HG02970 (cell line): ENCODE data around the gene UTP25.
A peak's percentile ranks its signal among the peaks of the same experiment; 100 is the strongest.
"Not testable (repeated sequence)": the region's sequence is repeated elsewhere in the genome, so short reads cannot be mapped to it uniquely, and the experiment has no call there.

Source experiments
- ATAC-seq: cut with Tn5 transposase; IDR thresholded peaks from one replicate; pipeline ENCODE4 v1.9.1; 2021; ENCODE audit warnings: mild to moderate bottlenecking, moderate library complexity, moderate number of reproducible peaks; ENCODE audit not compliant: unreplicated experiment, low FRiP score

UTP25 gene, protein sequence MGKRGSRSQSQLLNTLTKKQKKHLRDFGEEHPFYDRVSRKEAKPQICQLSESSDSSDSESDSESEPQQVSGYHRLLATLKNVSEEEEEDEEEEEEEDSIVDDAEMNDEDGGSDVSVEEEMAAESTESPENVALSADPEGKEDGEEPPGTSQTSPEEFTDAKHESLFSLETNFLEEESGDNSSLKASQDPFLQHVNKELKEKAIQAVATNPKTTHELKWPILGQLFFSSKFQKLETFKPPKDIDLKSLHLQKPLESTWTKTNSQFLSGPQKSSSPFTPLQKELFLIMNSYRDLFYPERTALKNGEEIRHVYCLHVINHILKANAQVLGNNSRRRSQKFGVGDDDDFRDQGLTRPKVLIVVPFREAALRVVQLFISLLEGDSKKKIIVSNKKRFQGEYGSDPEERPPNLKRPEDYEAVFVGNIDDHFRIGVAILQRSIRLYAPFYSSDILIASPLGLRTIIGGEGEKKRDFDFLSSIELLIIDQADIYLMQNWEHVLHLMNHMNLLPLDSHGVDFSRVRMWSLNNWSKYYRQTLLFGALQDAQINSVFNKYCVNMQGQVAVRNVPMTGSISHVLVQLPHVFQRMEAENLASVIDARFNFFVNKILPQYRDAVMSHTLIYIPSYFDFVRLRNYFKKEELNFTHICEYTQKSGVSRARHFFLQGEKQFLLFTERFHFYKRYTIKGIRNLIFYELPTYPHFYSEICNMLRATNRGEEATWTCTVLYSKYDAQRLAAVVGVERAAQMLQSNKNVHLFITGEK

DNA sequence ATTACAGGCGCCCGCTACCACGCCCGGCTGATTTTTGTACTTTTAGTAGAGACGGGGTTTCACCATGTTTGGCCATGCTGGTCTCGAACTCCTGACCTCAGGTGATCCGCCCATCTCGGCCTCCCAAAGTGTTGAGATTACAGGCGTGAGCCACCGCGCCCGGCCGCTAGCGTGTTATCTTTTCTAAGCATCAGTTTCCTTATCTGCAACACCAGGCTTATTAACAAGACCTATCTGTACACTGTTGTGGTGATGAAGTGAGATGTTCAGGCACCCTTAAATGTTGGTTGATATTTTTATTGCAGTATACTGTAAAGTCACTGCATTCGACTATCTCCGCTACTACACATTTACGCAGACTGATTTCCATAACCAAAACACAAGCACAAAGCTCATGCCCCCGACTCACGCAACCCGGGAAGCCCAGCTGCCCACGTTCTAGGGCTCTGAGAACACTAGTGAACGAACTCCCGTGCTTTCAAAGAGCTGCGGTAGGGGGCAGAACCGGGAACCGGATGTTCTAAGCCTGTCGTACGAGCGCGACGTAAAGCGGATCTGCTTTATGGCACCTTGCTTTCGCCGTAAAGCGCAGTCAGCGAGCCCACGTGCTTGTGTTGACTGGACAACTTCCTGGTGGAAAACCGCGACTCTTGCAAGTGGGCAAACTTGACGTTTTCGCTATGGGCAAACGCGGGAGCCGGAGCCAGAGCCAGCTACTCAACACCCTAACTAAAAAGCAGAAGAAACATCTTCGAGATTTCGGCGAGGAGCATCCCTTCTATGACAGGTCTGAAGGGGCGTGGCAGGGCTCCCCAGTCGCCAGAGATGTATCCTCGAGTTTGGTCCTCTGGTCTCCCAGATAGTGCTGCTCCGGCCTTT is at the start of gene UTP25:
Gene UTP25, plus strand, starts transcription at position 589 of the 879 bp plus-strand sequence. Its CDS starts 92 bp downstream, at position 681.
- peak; percentile 94 for ATAC-seq

DNA sequence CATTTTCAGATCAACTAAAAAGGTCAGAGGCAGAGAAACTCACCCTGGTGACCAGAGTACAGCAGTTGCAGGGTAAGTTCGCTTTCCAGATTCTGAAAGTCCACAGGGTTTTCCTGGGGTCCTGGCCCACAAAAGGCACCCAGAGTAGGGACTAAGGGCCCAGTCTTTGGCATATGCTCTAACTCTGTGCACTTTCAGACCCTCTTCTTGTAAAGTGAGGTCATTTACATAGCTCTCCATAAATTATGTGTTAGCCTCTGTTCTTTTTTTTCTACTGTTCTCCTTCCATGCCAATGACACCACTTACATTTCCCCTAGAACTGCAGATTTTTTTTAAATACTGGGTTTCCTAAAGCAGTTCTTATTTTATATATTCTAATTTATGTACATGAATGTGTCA is 49.7 kb upstream of the UTP25 start:
- no peak for ATAC-seq

DNA sequence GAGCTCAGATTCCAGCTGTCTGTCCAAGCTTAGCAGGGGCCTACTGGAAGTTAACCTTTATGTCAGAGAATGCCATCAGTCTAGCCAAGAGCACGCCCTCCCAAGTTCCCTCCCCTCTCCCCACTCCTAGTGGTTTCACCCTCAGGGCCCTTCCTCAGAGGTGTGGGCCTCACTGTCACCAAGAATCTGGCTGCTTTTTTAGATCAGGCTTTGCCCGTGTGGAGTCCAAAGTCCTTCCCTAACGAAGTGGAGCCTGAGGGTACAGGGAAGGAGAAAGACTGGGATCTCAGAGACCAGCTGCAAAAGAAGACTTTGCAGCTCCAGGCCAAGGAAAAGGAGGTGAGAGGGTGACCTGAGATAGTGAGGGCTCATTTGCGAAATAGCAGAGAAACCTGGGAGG is 47.5 kb upstream of the UTP25 start:
- ATAC-seq: no peak

DNA sequence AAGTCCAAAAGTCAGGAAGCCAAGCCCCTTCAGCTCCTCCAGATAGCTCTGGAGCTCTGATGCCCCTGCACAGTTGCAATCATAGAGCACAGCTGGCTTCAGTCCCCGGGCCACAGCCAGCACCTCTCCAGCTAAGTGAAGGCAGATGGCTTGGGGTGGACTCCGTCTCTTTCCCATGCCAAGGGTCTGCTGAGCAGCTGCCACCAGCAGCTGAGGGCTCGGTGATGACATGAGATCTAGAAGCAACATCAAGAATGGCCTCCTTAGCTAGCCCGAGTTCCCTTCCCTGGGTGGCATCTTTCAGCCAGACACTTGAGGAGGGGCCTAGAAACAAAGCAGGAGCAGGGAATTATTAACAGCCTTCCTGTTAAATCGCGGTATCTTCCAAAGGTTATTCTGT is 44.4 kb upstream of the UTP25 start:
- ATAC-seq: no peak

DNA sequence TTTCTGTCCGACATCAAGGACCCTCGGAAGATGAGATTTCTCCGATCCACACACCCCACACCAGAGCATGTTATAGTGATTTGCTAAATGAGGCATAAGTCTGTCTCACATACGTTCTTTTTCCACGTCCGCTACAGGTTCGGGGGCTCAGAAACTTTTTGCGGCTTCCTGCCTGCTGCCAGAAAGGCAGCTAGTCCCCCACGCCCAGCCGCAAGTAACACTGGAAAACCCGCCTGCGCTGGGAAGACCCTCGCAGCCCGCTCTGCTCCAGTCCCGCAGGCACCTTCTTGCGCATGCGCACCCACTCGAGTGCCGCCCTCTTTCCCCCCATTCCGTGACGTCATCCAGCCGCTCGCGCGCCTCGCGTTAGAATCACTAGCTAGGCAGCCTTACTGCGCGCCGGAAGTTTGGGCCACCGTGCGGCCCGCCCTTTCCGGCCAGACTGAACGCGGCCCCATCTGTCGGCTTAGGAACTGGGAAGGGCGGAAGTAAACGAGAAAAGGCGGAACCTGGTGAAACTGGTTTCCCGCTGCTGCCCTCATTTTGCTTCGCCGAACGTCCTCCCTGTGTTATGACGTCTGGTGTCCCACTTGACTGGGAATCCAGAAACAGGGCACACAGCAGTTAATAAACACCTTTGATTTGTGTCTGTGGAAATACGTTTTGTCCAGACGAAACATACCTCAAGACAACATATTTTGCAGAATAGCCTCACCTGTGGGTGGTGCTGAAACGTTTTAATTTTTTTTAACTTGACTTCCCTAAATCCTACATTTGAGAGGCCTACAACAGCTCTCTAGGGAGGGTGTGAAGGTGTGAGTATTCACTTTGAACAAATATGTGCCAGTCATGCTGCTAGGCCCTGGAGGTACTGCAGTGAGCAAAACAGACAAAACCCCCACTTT is 43.3 kb upstream of the UTP25 start, which contains the start of gene C1orf74:
Gene C1orf74, minus strand, starts transcription at position 295 of the 905 bp plus-strand sequence. CDS start 925 bp downstream, outside the sequence.
- ATAC-seq: peak; percentile 98

DNA sequence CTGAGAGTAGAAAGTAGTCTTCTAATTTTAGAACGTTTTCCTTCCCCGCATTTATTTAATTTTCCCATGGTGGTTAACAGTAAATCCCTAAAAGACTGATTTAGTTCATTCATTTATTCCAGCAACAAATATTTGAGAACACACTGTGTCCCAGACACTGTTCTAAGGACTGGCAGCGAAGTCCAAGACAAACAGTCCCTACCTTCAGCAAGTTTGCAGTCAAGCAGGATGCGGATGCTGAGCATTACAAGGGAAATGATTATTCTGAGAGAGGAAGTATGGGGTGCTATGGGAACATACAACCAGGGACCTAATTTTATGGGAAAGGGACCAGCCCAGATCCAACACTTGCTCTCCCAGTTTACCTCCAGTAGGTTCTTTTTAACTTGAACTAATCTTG is 42.2 kb upstream of the UTP25 start:
- no peak for ATAC-seq

DNA sequence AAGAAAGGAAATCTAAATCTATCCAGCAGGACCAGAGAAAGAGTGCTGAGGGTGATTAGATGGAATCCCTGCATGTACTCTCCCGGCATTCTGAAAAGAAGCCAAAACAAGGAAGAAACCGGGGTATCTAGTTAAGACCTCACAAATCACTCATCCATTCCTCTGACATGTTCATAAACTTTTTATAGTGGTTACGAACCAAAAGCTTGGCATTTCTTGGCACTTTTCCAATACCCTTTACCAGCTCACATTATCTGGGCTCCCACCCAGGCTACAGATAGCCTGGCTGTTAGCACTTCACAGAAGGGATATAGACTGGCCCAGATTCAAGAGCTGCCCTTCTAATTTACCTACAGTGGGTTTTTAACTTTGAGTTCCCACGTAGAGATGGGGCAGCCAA is 41.6 kb upstream of the UTP25 start:
- no peak for ATAC-seq

DNA sequence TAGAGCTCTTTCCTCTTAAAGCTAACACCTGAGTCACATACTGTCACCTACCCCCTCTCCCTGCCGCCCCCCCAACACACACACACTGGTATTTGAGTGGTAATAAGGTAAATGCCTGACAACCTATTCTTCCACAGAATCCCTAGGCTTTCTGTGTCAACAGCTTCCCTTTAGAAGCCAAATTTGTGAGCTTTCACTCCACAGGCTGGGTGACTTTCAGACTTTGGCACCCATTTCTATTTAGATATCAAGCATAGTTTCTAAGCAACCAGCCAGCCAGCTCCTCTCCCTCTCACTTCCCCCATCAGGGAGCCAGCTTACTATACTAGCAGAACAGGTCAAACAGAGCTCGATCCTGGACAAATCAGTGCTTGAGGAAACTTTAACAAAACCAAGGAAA is 40.2 kb upstream of the UTP25 start:
- ATAC-seq: no peak

DNA sequence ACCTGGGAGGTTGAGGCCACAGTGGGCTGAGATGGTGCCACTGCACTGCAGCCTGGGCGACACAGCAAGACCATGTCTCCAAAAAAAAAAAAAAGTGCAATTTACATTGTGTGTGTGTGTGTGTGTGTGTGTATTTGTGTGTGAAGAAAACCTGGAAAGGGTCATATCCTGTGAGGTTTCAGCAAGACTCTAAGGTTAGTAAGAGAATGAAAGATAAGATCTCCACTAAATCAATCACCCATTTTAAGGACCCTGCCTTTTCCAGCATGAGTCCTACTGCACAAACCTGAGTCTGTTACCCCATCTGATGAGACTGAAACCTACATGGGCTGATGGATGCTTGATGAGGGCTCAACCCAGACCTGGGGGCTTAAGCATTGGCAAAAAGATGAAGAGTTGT is 38.5 kb upstream of the UTP25 start:
- no peak for ATAC-seq

DNA sequence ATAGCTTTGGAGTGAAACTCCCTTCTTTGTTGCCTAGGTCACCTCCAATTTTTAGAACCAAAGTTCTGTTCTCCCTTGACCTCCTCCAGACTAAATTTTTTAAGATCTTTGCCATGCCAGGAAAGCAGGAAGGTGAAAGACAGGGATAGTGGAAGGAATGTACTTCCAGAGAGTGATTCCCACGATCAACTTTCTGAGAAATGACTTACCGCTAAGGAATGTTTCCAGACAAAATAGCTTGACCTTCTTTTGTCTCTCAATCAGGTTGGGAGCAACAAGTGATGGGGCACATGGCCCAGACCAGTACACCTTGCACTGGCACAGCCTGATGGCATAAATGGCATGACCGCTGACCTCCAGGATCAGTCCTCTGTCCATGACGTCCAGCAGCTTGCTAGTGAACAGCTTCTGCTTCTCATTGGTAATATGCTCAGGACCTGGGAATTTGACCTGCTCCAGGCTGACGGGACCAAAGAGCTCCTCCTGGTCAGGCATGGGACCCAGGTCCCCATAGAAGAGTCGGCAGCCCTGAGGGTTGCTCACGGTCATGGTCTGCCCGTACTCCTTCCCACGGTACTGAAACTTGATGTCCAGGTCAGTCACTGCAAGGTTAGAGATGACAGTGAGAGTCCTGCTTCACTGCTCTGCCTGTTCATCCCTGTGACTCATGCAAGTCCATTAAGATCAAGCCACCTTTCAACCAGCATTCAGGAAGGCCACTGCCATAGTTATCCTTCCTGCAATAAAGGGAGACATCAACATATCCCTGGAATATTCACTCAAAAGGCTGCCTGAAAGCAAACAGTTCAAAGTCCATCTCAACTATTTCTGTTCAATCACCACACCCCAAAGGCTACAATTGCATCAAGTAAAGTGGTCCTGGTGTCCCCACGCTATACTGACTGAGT is 37.2 kb upstream of the UTP25 start:
- no peak for ATAC-seq

DNA sequence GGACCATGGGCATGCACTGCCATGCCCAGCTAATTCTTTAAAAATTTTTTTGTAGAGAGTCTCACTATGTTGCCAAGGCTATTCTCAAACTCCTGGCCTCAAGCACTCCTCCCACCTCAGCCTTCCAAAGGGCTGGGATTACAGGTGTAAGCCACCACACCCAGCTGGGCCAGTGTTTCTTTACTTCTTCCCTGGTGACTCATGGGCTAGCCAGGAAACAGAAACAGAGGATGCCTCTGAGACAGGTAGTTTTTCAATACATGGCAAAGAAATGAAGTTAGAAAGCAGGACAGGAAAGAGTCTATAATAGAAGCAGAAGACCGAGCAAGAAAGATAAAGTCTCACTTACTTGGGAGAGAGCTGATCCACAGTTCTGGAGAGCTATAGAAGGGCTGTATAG is 35.9 kb upstream of the UTP25 start:
- ATAC-seq: no peak

DNA sequence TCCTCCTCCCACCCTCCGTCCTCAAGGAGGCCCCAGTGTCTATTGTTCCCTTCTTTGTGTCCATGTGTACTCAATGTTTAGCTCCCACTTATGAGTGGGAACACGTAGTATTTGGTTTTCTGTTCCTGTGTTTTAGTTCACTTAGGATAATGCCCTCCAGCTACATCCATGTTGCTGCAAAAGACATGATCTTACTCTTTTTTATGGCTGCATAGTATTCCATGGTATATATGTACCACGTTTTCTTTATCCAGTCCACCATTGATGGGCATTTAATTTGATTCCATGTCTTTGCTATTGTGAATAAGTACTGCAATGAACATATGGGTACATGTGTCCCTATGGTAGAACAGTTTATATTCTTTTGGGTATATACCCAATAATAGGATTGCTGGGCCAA is 34.1 kb upstream of the UTP25 start:
- not testable (repeated sequence) for ATAC-seq

DNA sequence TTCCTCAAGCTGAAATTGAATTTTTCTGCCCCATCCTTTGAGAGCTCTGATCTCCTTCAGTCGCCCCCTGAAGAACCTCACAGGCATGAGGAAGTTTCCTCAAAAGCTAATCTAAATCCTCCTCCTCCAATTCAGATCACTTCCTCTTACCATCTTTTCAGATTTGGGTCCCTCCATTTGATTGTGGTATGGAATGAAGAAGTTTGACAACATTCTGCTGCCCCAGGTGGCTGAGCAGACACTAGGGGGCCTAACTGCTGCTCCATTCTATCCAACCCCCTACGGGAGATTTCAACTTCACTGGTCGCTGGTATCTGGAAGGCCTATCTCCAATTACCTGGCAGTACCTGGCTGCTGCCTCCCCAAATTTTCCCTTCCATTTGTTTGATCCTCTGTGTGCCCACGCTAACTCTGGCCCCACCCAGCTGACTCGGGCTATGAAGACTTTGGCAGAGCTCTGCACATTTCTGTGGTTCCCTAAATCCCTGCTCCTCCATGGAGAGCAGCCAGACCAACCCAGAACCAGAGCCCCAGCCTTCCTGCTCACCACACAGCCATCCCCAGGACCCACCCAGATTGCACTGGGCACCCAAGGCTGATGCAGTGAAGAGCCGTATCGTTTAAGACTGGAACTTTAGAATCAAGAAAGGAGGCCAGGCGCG is 29.7 kb upstream of the UTP25 start:
- no peak for ATAC-seq

DNA sequence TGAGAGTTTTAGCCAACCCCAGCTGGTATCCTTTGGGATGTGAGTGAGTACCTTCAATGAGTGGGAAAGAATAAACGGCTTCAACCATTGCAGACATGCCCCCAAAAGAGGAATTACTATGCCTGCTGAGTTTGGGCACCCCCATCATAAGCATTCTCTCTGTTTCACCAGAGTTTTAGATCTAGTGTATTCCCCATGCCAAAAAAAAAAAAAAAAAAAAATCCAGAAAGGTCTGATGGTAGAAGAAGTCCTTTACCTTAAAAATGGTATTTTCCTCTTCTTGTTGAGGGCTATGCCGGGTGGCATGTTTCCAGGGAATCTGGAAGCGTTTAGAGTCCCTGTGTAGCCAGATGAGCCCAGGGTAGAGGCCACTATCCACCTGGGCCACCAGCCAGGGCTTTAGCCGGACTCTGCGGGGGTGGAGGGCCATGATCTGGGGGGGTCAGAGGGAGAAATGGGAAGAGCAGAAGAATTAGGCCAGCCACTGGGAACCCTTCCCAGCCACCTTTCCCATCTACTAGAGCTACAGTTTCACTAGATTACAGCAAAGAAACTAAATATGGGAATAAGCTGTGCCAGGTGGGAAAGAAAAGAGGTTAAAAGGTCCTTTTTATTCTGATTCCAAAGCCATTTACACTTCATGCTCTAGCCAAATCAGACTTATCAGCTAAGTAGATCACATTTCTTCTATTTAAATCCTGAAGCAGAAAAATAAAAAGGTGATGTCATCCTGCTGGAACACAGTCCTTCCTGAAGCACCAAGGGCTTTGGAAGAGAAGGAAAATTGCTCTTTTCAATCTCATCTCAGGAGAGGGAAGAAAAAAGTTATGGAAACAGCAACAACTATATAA is 26.6 kb upstream of the UTP25 start:
- ATAC-seq: no peak

DNA sequence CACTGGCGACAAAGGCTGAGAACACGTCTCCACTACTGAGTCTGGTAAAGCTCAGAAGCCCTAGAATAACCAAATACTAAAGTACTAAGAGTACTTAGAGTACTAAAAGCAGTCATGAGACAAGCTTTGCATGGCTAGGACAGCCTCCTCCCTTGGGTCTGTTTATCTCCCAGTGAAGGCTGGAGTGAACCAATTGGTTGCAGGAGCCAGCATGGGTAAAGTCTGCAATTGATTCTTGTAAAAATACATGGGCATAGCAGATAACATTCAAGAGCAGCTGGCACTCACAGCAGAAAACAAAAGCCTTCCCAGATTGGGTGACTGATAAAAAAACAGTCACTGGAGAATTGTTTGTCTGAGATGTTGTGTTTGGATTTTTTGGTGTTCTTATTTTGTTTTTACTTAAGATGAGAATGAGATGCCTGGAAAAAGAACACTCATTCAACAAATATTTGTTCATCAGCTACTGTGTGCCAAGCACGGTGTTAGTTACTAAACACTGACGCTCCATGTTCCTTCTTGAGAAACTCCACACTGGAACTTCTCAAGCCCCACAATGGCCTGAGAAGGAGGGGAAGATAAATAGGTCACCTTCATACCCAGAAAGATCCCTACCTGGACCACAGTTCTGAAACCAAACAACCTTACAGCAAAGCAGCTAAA is 25.5 kb upstream of the UTP25 start:
- ATAC-seq: no peak

DNA sequence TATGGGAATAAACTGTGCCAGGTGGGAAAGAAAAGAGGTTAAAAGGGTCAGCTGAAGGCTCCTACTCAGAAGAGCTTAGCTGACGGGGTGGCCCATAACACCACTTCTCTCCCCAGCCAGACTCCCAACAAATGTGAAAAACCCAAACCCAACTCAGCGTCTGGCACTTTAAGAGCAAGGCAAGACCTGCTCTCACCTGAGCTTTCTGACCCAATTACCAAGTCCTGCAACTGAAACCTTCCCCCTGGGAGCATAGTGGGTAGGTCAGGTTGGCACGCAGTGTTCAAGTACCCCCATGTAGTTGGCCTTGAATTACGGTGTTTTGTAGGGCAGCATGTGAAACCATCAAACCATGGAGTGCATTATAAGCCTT is 25.0 kb upstream of the UTP25 start:
- no peak for ATAC-seq

DNA sequence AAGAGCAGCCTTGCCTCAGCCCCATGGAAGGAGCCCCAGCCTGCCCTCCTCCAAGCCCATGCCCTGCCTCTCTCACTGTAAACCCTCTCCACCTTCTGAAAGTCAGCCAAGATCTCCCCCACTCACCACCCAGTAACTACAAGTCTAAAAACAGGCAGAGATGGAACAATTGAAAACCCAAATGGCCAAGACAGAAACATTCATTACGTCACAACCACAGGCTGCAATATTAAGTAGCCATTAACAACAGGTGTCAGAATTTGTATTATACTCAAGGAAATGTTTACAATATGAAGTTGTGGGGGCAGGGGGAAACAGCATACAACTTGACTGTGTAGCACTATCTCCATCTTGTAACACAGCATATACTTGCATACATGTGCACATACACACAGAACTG is 24.2 kb upstream of the UTP25 start:
- ATAC-seq: no peak
